ENCODE data around the gene HOXC10.

HOXC10 gene

DNA sequence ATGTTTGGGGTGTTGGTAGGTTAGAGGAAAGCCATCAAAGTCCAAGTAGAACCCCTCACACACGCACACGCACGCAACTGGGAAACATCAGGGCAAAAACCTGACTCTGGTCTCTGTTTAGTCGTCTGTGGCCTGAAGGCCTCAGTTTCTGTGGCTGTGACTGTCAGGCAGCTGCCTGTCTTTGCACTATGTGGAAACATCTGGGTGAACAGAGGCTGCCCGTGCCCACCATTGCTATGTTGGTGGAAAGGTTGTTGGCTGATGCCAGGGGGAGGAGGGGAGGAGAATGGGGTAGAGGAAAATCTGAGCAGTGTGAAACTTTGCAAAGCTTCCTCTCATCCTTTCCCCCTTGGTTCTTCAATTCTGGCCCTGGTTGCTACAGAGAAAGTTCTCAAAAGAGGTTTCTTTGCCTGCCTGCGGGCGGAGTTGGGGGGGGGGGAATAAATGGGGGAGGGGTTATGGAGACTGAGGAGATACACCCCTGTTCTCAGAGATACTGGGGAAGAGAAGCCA is 7.5 kb downstream of the HOXC10 start:
- DNase-seq: peak in 1 of 2 experiments; percentile 58

DNA sequence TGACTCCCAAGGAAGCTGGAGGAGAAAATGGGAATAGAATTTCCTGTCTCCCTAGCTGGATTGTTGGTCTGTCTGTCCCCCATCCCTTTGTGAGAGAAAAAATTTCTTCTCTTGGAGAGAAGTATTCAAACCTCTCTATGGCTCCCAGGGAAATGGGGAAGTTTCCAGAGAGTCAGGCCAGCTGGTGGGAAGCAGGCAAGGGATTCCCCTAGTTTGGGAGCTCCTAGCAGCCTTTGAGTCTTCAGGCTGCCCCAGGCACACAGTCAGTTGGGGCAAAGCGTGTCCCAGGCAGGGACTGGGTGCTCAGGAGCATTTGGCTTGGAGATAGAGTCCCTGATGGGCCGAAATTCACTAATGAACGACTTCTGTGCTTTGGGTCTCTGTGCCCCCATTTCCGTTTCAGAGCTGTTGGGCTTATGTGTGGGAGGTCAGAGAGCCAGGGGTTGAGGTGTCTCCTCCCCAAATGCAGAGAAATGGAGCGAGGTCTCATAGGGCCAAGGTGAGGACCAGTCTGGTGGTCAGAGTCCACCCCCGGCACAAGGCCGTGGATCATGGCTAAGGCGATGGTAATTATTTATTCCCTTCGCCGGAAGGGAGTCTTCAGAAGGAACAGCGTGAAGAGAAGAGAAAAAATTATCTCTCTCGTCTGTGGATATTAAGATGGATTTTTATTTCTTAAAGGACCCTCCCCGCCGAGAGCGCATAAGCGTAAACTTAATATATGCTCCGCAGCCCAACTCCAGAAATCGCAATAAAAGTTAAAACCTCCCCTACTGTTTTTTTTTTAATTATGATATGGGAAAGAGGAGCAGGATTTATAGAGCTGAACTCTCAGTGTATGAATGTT is 8.4 kb downstream of the HOXC10 start:
- peak in 1 of 2 experiments; percentile 22 for DNase-seq

DNA sequence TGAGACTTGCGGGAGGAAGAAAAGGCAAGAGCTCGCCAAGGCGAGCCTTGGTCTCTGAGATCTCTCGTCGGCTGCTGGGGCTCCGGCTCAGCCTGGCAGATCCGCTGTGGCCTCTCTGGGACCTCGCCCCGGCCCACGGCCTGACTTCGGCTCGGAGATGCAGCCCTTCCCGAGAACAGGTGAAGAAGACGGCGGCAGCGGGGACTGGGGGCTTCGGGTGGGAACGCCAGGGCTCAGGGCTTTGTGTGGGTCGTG is 9.0 kb downstream of the HOXC10 start:
- DNase-seq: no peak

DNA sequence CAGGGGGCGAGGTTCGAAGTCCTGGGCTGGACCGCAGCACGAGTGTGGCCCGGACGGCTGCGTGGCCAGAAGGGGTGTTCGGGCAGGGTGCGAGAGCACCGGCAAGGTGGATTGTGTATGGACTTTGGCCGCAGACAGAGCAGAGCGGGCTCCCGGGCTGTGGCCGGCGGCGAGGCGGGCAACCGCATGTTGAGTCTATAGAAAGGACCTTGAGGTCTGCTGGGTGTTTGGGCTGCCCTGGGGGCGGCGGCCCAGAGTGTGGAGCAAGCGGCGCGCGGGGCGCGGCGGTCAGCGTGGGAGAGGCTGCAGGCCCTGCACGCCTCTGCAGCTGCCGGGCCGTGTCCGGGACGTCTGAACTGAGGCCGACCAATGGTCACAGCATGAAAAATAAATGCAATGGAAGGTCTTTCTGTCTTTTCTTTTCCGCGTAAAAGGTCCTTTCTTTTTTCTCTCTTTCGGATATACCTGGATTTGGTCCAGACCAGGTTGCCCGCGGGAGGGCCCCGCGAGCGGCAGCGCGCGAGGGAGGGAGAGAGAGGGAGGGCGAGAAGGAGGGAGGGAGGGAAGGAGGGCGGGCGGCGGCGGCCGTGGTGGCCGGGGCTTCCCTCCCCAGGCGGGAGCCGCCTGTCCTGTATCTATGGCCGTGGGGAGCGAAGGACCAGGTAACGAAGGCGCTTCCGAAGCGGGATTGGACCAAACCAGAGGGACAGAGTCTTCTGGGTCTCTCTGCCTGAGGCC is 9.5 kb downstream of the HOXC10 start:
- no peak for DNase-seq

GRCh38 chr12:53995002-53995377 is 10.0 kb downstream of the HOXC10 start:
- DNase-seq: no peak

- peak; percentile 60 to 64 for DNase-seq
These were observed 10.7 kb downstream of the HOXC10 start for GRCh38 chr12:53995378-53996239.

- DNase-seq: peak in 1 of 2 experiments; percentile 56
These were observed 11.6 kb downstream of the HOXC10 start for GRCh38 chr12:53996240-53997203.

DNA sequence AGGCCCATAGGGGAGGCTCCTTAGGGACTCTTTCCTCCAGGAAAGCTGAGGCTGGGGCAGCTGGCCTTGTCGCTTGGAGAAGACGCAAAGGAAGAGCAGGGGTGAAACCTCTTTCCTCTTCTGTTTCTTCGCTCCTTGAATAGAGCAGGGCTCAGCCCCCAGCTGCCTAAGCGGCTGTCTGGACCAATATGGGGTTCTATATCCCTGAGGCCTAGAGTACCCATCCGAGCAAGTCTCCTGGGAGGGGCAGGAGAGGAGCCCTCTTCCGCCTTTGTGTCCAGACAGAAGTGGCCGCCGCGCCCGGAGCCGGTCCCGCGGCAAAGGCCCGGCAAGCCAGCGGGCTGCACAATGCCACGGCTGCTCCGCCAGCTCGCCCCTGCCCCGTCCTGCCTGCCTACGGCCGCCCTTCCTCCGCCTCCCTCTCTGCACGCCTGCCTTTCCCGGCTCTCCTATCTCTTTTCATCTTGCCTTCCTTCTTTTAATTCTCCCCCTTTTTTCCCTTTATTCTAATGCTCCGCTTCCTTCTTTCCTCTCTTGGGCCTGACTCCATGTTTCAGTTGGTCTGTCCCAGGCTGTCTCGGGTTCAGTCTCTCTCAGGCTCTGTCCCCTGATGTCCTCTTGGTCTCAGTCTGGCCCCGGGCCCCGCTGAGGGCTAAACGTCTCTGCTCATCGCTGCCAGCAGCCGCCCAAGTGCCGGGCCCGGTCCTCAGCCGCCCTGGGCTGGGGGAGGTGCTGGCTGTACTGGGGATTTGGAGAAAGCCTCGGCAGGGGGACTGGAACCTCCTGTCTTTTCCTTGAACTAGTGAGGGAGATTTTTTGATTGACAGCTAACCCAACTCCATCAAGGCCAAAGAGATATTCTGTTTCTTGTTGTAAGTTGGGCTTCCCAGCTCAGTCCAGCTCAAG is 12.5 kb downstream of the HOXC10 start:
- DNase-seq: peak; percentile 23 to 67

DNA sequence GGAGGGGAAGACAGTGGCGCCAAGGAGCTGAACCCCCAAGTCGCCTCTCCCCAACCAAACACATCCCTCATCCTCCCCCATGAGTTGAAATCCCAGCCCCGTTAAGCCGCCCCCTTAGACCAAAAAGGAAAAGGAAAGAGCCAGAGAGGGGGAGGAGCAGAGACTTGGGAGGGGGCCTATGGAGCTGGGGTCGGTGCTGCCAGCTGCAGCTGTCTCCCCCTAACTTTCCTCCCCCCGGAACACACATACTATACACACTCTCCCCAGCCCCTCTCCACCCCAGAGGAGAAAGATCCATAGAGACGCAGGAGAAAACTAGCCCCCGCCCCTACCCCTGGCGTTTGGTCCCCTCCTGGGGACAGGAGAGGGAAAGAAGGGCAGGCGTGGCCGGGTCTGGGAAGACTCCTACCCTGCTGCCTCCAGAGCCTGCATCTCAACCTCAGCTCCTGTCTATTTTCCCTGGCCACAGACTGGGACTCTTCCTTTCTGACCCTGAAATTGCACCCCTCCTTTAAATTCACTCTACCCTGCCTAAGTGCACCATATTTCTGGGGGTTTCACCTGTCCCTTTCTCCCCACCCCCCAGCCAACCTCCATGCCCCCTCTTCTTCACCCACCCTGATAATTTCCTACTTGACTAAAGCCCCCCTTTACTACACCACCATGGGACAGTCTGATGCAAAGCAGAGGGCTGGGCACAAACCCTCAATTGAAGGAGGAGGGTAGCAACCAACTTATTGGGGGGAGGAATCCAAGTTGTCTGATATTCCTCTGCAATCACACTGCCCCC is 13.4 kb downstream of the HOXC10 start:
- DNase-seq: no peak

GRCh38 chr12:53998900-53999236 is 13.9 kb downstream of the HOXC10 start:
- no peak for DNase-seq

DNA sequence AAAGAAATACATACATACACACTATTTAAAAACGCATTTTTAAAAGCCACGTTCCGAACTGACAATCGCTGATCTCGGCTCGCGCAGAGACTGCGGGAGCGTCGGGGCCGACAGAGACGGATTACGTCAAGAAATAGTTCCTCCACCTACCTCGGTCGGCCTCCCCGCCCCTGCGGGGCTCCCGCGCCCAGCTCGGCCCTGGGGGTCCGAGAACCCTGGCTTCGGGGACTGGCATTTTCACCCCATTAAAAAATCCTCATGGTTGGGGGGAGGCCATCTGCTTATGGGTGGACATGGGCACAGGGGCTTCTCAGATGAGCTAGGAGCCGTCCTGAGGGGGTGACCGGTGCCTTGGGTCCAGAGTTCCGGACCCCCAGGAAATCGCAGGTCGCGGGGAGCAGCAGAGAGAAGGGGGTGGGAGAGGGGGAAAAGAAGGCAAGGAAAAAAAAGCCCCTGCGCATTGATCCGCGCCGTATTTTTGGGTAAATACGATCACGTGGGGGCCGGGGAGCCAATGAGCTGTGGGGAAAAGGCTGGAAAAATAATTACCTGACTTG is 14.7 kb downstream of the HOXC10 start:
- peak; percentile 68 to 72 for DNase-seq

DNA sequence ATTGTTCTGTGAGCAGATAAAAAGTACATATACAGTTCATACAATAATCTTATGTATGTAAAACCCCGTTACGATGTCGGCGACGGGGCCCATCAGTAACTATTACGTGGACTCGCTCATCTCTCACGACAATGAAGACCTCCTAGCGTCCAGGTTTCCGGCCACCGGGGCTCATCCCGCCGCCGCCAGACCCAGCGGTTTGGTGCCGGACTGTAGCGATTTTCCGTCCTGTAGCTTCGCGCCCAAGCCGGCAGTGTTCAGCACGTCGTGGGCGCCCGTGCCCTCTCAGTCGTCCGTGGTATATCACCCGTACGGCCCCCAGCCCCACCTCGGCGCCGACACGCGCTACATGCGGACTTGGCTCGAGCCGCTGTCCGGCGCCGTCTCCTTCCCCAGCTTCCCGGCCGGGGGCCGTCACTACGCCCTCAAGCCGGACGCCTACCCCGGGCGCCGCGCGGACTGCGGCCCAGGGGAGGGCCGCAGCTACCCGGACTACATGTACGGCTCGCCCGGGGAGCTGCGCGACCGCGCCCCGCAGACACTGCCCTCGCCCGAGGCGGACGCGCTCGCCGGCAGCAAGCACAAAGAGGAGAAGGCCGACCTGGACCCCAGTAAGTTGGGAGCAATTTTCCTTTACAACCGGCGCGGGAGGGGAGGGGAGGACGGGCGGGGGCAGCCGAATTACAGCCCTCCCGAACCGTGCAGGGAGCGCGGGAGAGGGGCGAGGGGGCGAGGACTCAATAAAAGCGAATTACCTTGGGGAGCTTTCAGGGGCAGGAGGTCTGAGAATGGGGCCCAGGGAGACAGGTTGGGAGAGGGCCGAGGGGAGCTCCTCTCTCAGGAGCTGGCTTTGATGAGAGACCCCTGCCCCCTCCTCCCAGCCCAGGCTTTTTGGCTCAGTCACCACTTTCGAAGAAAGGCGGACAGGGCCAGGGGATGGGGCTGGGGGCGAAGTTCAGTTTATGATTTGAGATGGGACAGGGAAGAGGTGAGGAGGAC is 15.5 kb downstream of the HOXC10 start, which contains the start of gene HOXC9:
Gene HOXC9, plus strand, starts transcription at position 46 of the 999 bp plus-strand sequence. Its CDS starts 28 bp downstream, at position 74.
- no peak for DNase-seq

GRCh38 chr12:54001283-54002187 is 16.6 kb downstream of the HOXC10 start:
- DNase-seq: no peak

GRCh38 chr12:54002278-54002914 is 17.4 kb downstream of the HOXC10 start:
- no peak for DNase-seq

- no peak for DNase-seq
These were observed 18.0 kb downstream of the HOXC10 start for GRCh38 chr12:54002915-54003389.

- no peak for DNase-seq
These were observed 18.7 kb downstream of the HOXC10 start for GRCh38 chr12:54003625-54004024.
